Activated CD4-positive, alpha-beta T cell treated with anti-CD3 and anti-CD28 coated beads, Interleukin-10, Interleukin-2, amounts not matched to agents 100 ng/mL and 50 ng/mL, durations not matched to agents 16 hours and 8 hours (primary cell): Measurements from ENCODE around the gene CCDC167.
"Not testable (repeated sequence)": the region's sequence is repeated elsewhere in the genome, so short reads cannot be mapped to it uniquely, and the experiment has no call there.

Experiments
- DNase-seq: peaks from one replicate; pipeline ENCODE4 v3.0.0-alpha.2; 2020

The CCDC167 gene

DNA sequence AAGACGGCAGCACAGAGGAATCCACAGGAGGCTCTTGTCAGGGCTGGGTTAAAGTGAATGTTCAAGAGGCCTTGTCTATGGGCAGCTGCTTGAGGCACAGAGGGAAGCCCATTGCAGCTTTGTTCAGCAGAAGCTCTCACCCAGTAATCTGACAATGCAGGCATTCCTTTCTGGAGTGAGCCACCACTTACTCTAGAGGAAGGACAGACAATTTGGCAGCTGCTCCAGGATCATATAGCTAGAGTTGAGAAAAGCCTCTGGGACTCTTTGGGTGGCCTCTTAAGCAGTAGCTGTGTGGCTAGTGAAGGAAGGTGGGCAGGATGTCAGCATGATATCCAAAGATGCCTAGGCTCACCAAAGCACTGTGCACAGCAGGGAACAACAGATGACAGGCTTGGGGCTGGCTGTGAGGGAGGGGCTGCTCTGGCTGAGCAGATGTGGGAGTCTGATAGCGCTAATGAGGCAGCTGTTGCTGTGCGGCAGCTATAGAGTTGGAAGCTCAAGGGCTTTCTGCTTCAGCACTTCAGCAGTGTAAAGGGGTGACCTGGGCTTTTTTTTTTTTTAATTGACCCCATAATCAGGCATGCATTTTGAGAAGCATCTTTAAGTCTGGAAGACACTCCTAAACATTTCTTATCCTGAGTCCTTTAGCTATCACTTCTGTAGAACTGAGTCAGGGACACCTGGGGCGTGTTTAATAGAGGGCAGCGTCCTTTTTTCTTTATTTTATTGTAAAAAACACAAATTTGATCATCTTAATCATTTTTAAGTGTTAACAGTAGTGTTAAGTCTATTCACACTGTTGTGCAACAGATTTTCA is 39.5 kb downstream of the CCDC167 start:
- no peak for DNase-seq

DNA sequence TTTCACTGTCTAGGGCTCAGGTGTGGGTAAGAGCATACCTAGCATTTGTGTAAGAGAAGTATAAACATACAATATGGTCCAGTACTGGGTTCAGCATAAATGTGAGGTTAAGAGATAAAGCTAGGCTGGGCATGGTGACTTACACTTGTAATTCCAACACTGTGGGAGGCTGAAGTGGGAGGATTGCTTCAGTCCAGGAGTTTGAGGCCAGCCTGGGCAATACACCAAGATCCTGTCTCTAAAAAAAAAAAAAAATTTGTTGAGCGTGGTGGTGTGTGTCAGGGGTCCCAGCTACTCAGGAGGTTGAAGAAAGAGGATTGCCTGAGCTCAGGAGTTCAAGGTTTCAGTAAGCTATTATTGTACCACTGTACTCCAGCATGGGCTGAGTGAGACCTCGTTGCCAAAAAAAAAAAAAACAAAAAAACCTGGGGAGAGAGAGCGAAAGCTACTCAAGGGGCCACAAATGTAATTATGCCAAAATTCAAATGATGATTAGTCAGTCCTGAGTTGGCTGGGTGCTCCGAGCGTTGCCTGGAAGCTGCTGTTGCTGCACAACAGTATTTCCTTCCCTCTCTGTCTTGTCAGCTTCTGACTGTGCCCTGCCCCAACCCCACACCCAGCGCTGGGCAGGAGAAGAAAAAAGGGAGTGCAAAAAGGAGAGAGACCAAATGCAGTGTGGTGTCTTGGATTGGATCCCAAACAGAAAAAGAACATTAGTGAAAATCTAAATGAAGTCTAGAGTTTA is 42.7 kb downstream of the CCDC167 start:
- no peak for DNase-seq

GRCh38 chr6:37456126-37456525 is 43.6 kb downstream of the CCDC167 start:
- DNase-seq = no peak

GRCh38 chr6:37454420-37455140 is 45.1 kb downstream of the CCDC167 start:
- DNase-seq = no peak

- DNase-seq = no peak
Observed at GRCh38 chr6:37452522-37452921, 47.2 kb downstream of the CCDC167 start.

DNA sequence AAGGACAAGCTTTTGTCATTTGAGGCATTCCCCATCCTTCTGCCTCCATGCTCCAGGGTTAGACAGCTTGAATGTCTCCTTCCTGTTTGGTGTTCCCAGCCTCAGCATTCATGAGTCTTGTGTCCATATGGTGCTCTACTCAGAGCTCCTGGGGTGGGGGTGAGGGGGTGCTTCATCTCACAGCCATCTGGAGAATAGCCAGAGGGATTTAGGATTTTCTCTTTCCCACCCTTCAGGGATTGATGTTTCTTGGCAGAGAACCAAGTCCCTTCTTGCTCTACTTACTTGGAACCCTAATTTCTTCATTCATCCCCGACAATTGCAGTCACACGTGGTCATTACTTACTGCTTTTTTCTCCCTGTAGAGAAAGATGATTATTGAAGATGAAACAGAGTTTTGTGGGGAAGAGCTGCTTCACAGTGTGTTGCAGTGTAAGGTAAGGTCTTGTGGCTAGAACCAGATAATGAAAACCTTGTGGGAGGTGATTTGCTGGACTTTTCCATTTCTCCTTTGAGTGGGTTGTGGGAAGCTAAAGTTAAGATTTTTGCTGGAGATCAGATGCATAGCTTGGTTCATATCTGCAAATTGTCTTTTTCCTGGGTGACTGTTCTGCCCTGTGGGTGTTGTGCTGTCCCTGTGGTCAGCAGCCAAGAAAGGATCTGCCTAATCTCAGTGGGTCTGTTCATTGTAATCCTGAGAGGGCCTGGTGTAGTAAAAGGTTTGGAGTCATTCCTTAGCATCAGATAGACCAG is 48.1 kb downstream of the CCDC167 start:
- DNase-seq = no peak

DNA sequence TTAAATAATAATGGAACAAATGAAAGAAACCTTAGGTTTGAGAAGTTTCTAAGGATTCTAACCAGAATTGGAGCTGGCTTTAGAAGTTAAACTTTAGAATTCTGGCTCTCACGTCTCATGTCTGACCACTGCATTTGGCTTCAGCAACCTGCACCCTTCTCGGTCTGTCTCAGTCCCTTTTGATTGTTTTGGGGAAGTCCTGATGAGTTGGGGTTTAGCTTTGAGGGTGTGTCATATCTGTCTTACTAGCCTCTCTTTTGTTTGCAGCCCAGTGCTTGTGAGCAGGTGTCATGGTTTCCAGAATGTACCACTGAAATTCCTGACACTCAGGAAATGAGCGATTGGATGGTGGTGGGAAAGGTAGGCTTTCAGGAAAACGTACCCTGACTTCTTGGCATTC is 49.7 kb downstream of the CCDC167 start:
- no peak for DNase-seq

DNA sequence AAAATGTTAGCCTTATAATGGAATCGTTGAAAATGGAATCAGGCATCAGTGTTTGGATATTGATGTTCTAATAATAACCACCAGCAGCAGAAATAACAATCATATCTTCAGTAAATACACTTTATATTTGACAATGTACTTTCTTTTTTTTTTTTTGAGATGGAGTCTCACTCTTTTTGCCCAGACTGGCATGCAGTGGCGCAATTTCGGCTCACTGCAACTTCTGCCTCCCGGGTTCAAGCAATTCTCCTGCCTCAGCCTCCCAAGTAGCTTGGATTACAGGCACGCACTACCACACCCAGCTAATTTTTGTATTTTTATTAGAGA is 56.5 kb downstream of the CCDC167 start:
- not testable (repeated sequence) for DNase-seq

- DNase-seq = no peak
Observed at GRCh38 chr6:37442416-37443215, 57.1 kb downstream of the CCDC167 start.

GRCh38 chr6:37441651-37442050 is 58.0 kb downstream of the CCDC167 start:
- DNase-seq = no peak

DNA sequence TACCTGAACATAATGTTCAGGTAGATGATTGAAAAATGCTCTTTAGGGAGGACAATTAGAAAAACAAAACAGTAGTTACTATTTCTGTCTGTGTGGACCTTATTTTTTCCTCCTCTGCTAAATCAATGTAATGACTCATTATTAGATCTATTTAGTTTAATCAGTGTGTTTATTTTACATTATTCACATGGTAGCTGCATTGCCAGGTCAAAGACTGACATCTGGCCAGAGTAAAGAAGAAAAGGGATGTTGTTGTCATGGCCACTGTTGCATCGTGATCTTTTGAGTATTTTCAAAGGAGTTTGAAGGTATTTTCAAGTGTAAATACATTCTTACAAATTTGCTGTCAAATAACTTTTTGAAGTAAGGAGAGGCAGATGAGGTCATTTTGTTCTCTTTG is 60.8 kb downstream of the CCDC167 start:
- DNase-seq = no peak

DNA sequence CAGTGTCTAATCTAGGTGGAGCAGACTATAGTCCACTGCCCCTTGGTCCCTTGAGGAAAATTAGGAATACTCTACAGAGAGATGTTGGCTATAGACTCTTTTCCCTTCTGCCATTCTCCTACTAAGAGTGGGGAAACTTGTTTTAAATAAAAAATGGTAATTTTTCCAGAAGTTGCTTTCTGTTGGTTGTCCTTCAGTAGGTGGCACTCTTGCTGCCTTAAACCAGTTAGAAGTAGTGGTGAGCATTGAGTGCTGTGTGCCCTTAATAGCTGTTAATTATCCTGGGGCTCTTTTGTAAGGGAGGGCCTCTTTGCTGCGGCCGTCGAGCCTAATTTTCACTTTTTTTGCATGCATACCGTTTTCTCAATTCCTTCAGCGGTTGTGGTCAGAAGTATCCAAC is 63.9 kb downstream of the CCDC167 start:
- DNase-seq = no peak

DNA sequence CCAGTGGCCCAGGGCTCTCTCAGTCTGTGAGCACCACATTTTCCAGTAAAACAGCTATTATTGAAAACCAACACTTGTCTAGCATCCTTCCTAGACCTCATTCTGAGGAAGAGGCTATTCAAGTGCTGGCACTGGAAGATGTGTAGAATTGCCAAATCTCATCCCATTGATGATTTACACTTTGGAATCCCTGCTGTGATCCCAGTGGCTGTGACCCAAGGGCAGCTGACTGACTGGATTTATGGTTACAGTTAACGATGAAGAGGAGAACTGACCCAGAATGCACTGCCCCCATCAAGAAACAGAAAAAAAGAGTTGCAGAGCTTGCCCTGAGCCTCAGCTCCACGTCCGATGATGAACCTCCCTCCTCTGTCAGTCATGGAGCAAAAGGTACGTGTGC is 64.3 kb downstream of the CCDC167 start:
- DNase-seq = no peak

- DNase-seq = peak; percentile 50
Observed at GRCh38 chr6:37433657-37434271, 65.9 kb downstream of the CCDC167 start.
